Measurements from ENCODE around the gene KRT71. TPM values are rescaled to one million over a fixed set of nuclear protein-coding genes. Genes with fewer than 3 reads are reported as not detected.

KRT71 gene
- total and polyA plus RNA-seq, 4 donors: 0.06 to 0.35 (median 0.33) TPM; not detected in 1

GRCh38 chr12:52521175-52521567 lies 31.8 kb downstream of the KRT71 start:
- H3K4me1 ChIP-seq (ENCODE audit: control insufficient read depth, insufficient read depth, low read length): peaks cover 17% of the 10 kb centered on the region
- DNase-seq (ENCODE audit: low read depth in 4 of 6, low spot score in 6 of 6): no peak
- no peaks in the 10 kb centered on the region for H3K9me3 ChIP-seq (ENCODE audit: control insufficient read depth, insufficient read depth, low read length)
- 74% methylated on average over 7 of the region's 10 CpGs for WGBS (ENCODE audit: insufficient coverage)
- H3K36me3 ChIP-seq (ENCODE audit: control insufficient read depth, insufficient read depth, low read length): no peaks in the 10 kb centered on the region
- H3K27ac ChIP-seq (ENCODE audit: low read depth, low read length): no peak overlapping the region
- no peak overlapping the region for H3K4me3 ChIP-seq (ENCODE audit: low read depth, low read length)
- H3K27me3 ChIP-seq (ENCODE audit: control insufficient read depth, insufficient read depth, low read length): no peaks in the 10 kb centered on the region

- Histone ChIP-seq H3K4me1 (ENCODE audit: control insufficient read depth, insufficient read depth, low read length) (peaks cover 17% of the 10 kb centered on the region), H3K27ac (ENCODE audit: low read depth, low read length) (no peak within 1 kb of the TSS), H3K36me3 (ENCODE audit: control insufficient read depth, insufficient read depth, low read length) (no peaks in the 10 kb centered on the region), H3K9me3 (ENCODE audit: control insufficient read depth, insufficient read depth, low read length) (no peaks in the 10 kb centered on the region), H3K4me3 (ENCODE audit: low read depth, low read length) (no peak within 1 kb of the TSS), H3K27me3 (ENCODE audit: control insufficient read depth, insufficient read depth, low read length) (no peaks in the 10 kb centered on the region)
- 92% methylated on average over 25 of the region's 29 CpGs for WGBS (ENCODE audit: insufficient coverage)
- no peak for DNase-seq (ENCODE audit: low read depth in 4 of 6, low spot score in 6 of 6)
These were observed 32.9 kb downstream of the KRT71 start, which contains the start of gene KRT5 for GRCh38 chr12:52519826-52520662. Gene KRT5 (minus strand): TSS chr12:52520394. CDS start chr12:52520296, 98 bp downstream.

- Histone ChIP-seq H3K4me1 (ENCODE audit: control insufficient read depth, insufficient read depth, low read length) (peaks cover 17% of the 10 kb centered on the region), H3K27me3 (ENCODE audit: control insufficient read depth, insufficient read depth, low read length) (no peaks in the 10 kb centered on the region), H3K27ac (ENCODE audit: low read depth, low read length) (no peak overlapping the region), H3K4me3 (ENCODE audit: low read depth, low read length) (no peak overlapping the region), H3K9me3 (ENCODE audit: control insufficient read depth, insufficient read depth, low read length) (no peaks in the 10 kb centered on the region), H3K36me3 (ENCODE audit: control insufficient read depth, insufficient read depth, low read length) (no peaks in the 10 kb centered on the region)
- DNase-seq (ENCODE audit: low read depth in 4 of 6, low spot score in 6 of 6): no peak
- WGBS (ENCODE audit: insufficient coverage): 64% methylated on average over 3 of the region's 3 CpGs
These were observed 33.6 kb downstream of the KRT71 start for GRCh38 chr12:52519387-52519703.

- WGBS (ENCODE audit: insufficient coverage): 90% methylated on average over 4 of the region's 8 CpGs
- no peak for DNase-seq (ENCODE audit: low read depth in 4 of 6, low spot score in 6 of 6)
- H3K4me3 ChIP-seq (ENCODE audit: low read depth, low read length): no peak overlapping the region
- H3K27me3 ChIP-seq (ENCODE audit: control insufficient read depth, insufficient read depth, low read length): no peaks in the 10 kb centered on the region
- H3K4me1 ChIP-seq (ENCODE audit: control insufficient read depth, insufficient read depth, low read length): peaks cover 15% of the 10 kb centered on the region
- H3K27ac ChIP-seq (ENCODE audit: low read depth, low read length): no peak overlapping the region
- H3K36me3 ChIP-seq (ENCODE audit: control insufficient read depth, insufficient read depth, low read length): no peaks in the 10 kb centered on the region
- no peaks in the 10 kb centered on the region for H3K9me3 ChIP-seq (ENCODE audit: control insufficient read depth, insufficient read depth, low read length)
These were observed 34.2 kb downstream of the KRT71 start for GRCh38 chr12:52518574-52519386.

- Histone ChIP-seq H3K27ac (ENCODE audit: low read depth, low read length) (no peak overlapping the region), H3K27me3 (ENCODE audit: control insufficient read depth, insufficient read depth, low read length) (no peaks in the 10 kb centered on the region), H3K9me3 (ENCODE audit: control insufficient read depth, insufficient read depth, low read length) (no peaks in the 10 kb centered on the region), H3K36me3 (ENCODE audit: control insufficient read depth, insufficient read depth, low read length) (no peaks in the 10 kb centered on the region), H3K4me1 (ENCODE audit: control insufficient read depth, insufficient read depth, low read length) (peaks cover 15% of the 10 kb centered on the region), H3K4me3 (ENCODE audit: low read depth, low read length) (no peak overlapping the region)
- no peak for DNase-seq (ENCODE audit: low read depth in 4 of 6, low spot score in 6 of 6)
- 100% methylated on average over 2 of the region's 5 CpGs for WGBS (ENCODE audit: insufficient coverage)
These were observed 35.1 kb downstream of the KRT71 start for GRCh38 chr12:52517888-52518287.

GRCh38 chr12:52517005-52517835 lies 35.7 kb downstream of the KRT71 start:
- no peak overlapping the region for H3K27ac ChIP-seq (ENCODE audit: low read depth, low read length)
- H3K4me3 ChIP-seq (ENCODE audit: low read depth, low read length): no peak overlapping the region
- no peak for DNase-seq (ENCODE audit: low read depth in 4 of 6, low spot score in 6 of 6)
- H3K36me3 ChIP-seq (ENCODE audit: control insufficient read depth, insufficient read depth, low read length): no peaks in the 10 kb centered on the region
- 97% methylated on average over 6 of the region's 14 CpGs for WGBS (ENCODE audit: insufficient coverage)
- no peaks in the 10 kb centered on the region for H3K9me3 ChIP-seq (ENCODE audit: control insufficient read depth, insufficient read depth, low read length)
- no peaks in the 10 kb centered on the region for H3K27me3 ChIP-seq (ENCODE audit: control insufficient read depth, insufficient read depth, low read length)
- peaks cover 9% of the 10 kb centered on the region for H3K4me1 ChIP-seq (ENCODE audit: control insufficient read depth, insufficient read depth, low read length)

- DNase-seq (ENCODE audit: low read depth in 4 of 6, low spot score in 6 of 6): no peak
- Histone ChIP-seq H3K27ac (ENCODE audit: low read depth, low read length) (no peak overlapping the region), H3K27me3 (ENCODE audit: control insufficient read depth, insufficient read depth, low read length) (no peaks in the 10 kb centered on the region), H3K4me3 (ENCODE audit: low read depth, low read length) (no peak overlapping the region), H3K9me3 (ENCODE audit: control insufficient read depth, insufficient read depth, low read length) (no peaks in the 10 kb centered on the region), H3K4me1 (ENCODE audit: control insufficient read depth, insufficient read depth, low read length) (peaks cover 3% of the 10 kb centered on the region), H3K36me3 (ENCODE audit: control insufficient read depth, insufficient read depth, low read length) (no peaks in the 10 kb centered on the region)
- WGBS (ENCODE audit: insufficient coverage): 95% methylated on average over 13 of the region's 15 CpGs
These were observed 36.8 kb downstream of the KRT71 start for GRCh38 chr12:52515927-52516831.

GRCh38 chr12:52515319-52515646 lies 37.7 kb downstream of the KRT71 start:
- no peak overlapping the region for H3K4me3 ChIP-seq (ENCODE audit: low read depth, low read length)
- H3K4me1 ChIP-seq (ENCODE audit: control insufficient read depth, insufficient read depth, low read length): peaks cover 3% of the 10 kb centered on the region
- DNase-seq (ENCODE audit: low read depth in 4 of 6, low spot score in 6 of 6): no peak
- 86% methylated on average over 1 of the region's 1 CpG for WGBS (ENCODE audit: insufficient coverage)
- no peaks in the 10 kb centered on the region for H3K9me3 ChIP-seq (ENCODE audit: control insufficient read depth, insufficient read depth, low read length)
- no peaks in the 10 kb centered on the region for H3K27me3 ChIP-seq (ENCODE audit: control insufficient read depth, insufficient read depth, low read length)
- no peaks in the 10 kb centered on the region for H3K36me3 ChIP-seq (ENCODE audit: control insufficient read depth, insufficient read depth, low read length)
- no peak overlapping the region for H3K27ac ChIP-seq (ENCODE audit: low read depth, low read length)

Data from spinal cord (tissue), 10 donors.